Loucy (cell line): Measurements from ENCODE around the gene SLC17A1.

Experiments
- H2AFZ ChIP-seq: fragments of 200-600 bp; sonication (generic); 2 replicates; pipeline ENCODE4 v1.6.0; 2016; ENCODE audit warnings: antibody characterized with exemption, mild to moderate bottlenecking, low read length, moderate library complexity
- H3F3A ChIP-seq: fragments of 200-600 bp; 2 replicates; pipeline ENCODE4 v1.6.0; 2016; ENCODE audit warnings: antibody characterized with exemption, low read depth, mild to moderate bottlenecking
- H3K27me3 ChIP-seq: fragments of 200-600 bp; sonication (generic); 2 replicates; pipeline ENCODE4 v1.6.1; 2014; ENCODE audit warnings: low read length, mild to moderate bottlenecking; ENCODE audit not compliant: insufficient read depth, poor library complexity, severe bottlenecking
- H3K36me3 ChIP-seq: fragments of 200-600 bp; sonication (generic); 2 replicates; pipeline ENCODE4 v1.6.1; 2016; ENCODE audit warnings: low read length; ENCODE audit not compliant: insufficient read depth
- H3K4me1 ChIP-seq: fragments of 200-600 bp; sonication (generic); 2 replicates; pipeline ENCODE4 v1.5.1; 2014; ENCODE audit warnings: low read length, mild to moderate bottlenecking; ENCODE audit not compliant: insufficient read depth, poor library complexity, severe bottlenecking
- H3K4me2 ChIP-seq: fragments of 200-600 bp; sonication (generic); 2 replicates; pipeline ENCODE4 v1.6.0; 2014; ENCODE audit warnings: antibody characterized with exemption, low read length, low read depth, mild to moderate bottlenecking; ENCODE audit not compliant: poor library complexity, severe bottlenecking
- H3K4me3 ChIP-seq: fragments of 200-600 bp; sonication (generic); 2 replicates; pipeline ENCODE4 v1.5.1; 2014; ENCODE audit warnings: low read length, mild to moderate bottlenecking, mixed read lengths; ENCODE audit not compliant: poor library complexity, severe bottlenecking
- H3K79me2 ChIP-seq: fragments of 200-600 bp; sonication (generic); 2 replicates; pipeline ENCODE4 v1.6.1; 2014; ENCODE audit warnings: low read length; ENCODE audit not compliant: insufficient read depth
- H3K9ac ChIP-seq: fragments of 200-600 bp; sonication (generic); 2 replicates; pipeline ENCODE4 v1.6.0; 2014; ENCODE audit warnings: mild to moderate bottlenecking, low read depth, low read length, moderate library complexity; ENCODE audit not compliant: poor library complexity, severe bottlenecking
- H3K9me2 ChIP-seq: fragments of 200-600 bp; sonication (generic); replicated peaks from 2 replicates; pipeline ENCODE4 v1.6.1; 2016; ENCODE audit warnings: low read depth, low read length, mixed read lengths
- H3K9me3 ChIP-seq: fragments of 200-600 bp; sonication (generic); 2 replicates; pipeline ENCODE4 v1.6.1; 2014; ENCODE audit warnings: mild to moderate bottlenecking, antibody characterized with exemption, low read length, low read depth; ENCODE audit not compliant: insufficient read depth
- H4K20me1 ChIP-seq: fragments of 200-600 bp; sonication (generic); 2 replicates; pipeline ENCODE4 v1.6.0; 2014; ENCODE audit warnings: antibody characterized with exemption, low read length, mild to moderate bottlenecking; ENCODE audit not compliant: insufficient read depth, poor library complexity, severe bottlenecking
- CTCF ChIP-seq: fragments of 200-600 bp; sonication (generic); conservative IDR thresholded peaks from 2 replicates; pipeline ENCODE4 v1.5.1; 2014; ENCODE audit warnings: mild to moderate bottlenecking, antibody characterized with exemption, low read length
- EZH2phosphoT487 ChIP-seq: fragments of 200-600 bp; IDR thresholded peaks from 2 replicates; pipeline ENCODE4 v1.6.1; 2018; ENCODE audit warnings: antibody characterized with exemption, mild to moderate bottlenecking, moderate library complexity, borderline replicate concordance

SLC17A1 gene

GRCh38 chr6:25788305-25788922 is 43.4 kb downstream of the SLC17A1 start:
- no peak overlapping the region for H3K9ac ChIP-seq
- no peaks in the 10 kb centered on the region for H3K36me3 ChIP-seq
- no peaks in the 10 kb centered on the region for H3F3A ChIP-seq
- no peaks in the 10 kb centered on the region for H3K27me3 ChIP-seq
- H3K4me3 ChIP-seq = no peak overlapping the region
- H3K4me1 ChIP-seq = no peaks in the 10 kb centered on the region
- TF ChIP-seq CTCF (peak; percentile 82), EZH2phosphoT487 (no peak)
- H2AFZ ChIP-seq = no peak overlapping the region
- H4K20me1 ChIP-seq = no peaks in the 10 kb centered on the region
- H3K79me2 ChIP-seq = no peaks in the 10 kb centered on the region
- no peaks in the 10 kb centered on the region for H3K9me3 ChIP-seq
- no peaks in the 10 kb centered on the region for H3K9me2 ChIP-seq
- no peak overlapping the region for H3K4me2 ChIP-seq

- no peaks in the 10 kb centered on the region for H3K36me3 ChIP-seq
- H3K27me3 ChIP-seq = no peaks in the 10 kb centered on the region
- no peaks in the 10 kb centered on the region for H3K4me1 ChIP-seq
- no peak overlapping the region for H3K4me2 ChIP-seq
- no peak overlapping the region for H3K4me3 ChIP-seq
- H3K9ac ChIP-seq = no peak overlapping the region
- no peaks in the 10 kb centered on the region for H3K9me3 ChIP-seq
- no peaks in the 10 kb centered on the region for H4K20me1 ChIP-seq
- H2AFZ ChIP-seq = no peak overlapping the region
- H3K9me2 ChIP-seq = no peaks in the 10 kb centered on the region
- no peaks in the 10 kb centered on the region for H3K79me2 ChIP-seq
- no peak for TF ChIP-seq EZH2phosphoT487
- no peak for TF ChIP-seq CTCF
- no peaks in the 10 kb centered on the region for H3F3A ChIP-seq
These were observed 44.4 kb downstream of the SLC17A1 start for GRCh38 chr6:25787428-25787827.

- Histone ChIP-seq H3K4me2 (no peak overlapping the region), H3K9me3 (no peaks in the 10 kb centered on the region), H3F3A (no peaks in the 10 kb centered on the region), H4K20me1 (no peaks in the 10 kb centered on the region), H2AFZ (peak overlapping the region; percentile 66), H3K9ac (no peak overlapping the region), H3K9me2 (no peaks in the 10 kb centered on the region), H3K27me3 (no peaks in the 10 kb centered on the region), H3K4me3 (no peak overlapping the region), H3K79me2 (no peaks in the 10 kb centered on the region), H3K4me1 (peaks cover 4% of the 10 kb centered on the region), H3K36me3 (no peaks in the 10 kb centered on the region)
- TF ChIP-seq EZH2phosphoT487 (no peak), CTCF (no peak)
These were observed 50.7 kb downstream of the SLC17A1 start for GRCh38 chr6:25781134-25781533.
